Activated CD4-positive, alpha-beta memory T cell treated with anti-CD3 and anti-CD28 coated beads, Interleukin-2, amount 10 ng/mL, durations not matched to agents 7 days and 5 days (primary cell): ENCODE data around the gene TCEAL6. TPM values are rescaled to one million over a fixed set of nuclear protein-coding genes. Genes with fewer than 3 reads are reported as not detected.
"Not testable (repeated sequence)": the region's sequence is repeated elsewhere in the genome, so short reads cannot be mapped to it uniquely, and the experiment has no call there.

Experiments used
- CTCF ChIA-PET: fragments of 350-600 bp; sonication (Branson Sonifier 250); formaldehyde crosslinking; loops from one replicate; lab custom pipeline; 2021; ENCODE audit warnings: antibody characterized with exemption, inconsistent platforms; lab: Charles Lee
- POLR2A ChIA-PET: fragments of 350-600 bp; sonication (Branson Sonifier 250); formaldehyde crosslinking; loops from one replicate; lab custom pipeline; 2021; ENCODE audit warnings: antibody characterized with exemption; lab: Charles Lee
- DNase-seq: peaks from one replicate; pipeline ENCODE4 v3.0.0-alpha.2; 2020
- H3K27ac Mint-ChIP-seq: one replicate; pipeline ENCODE4 v1.8.0; 2021; ENCODE audit warnings: mild to moderate bottlenecking, mixed read lengths
- H3K27me3 Mint-ChIP-seq: one replicate; pipeline ENCODE4 v1.8.0; 2021; ENCODE audit warnings: mixed read lengths
- H3K36me3 Mint-ChIP-seq: one replicate; pipeline ENCODE4 v1.8.0; 2021; ENCODE audit warnings: low read depth, mixed read lengths
- H3K4me1 Mint-ChIP-seq: one replicate; pipeline ENCODE4 v1.8.0; 2021; ENCODE audit warnings: mixed read lengths
- H3K4me3 Mint-ChIP-seq: one replicate; pipeline ENCODE4 v1.8.0; 2021; ENCODE audit warnings: mild to moderate bottlenecking, mixed read lengths
- H3K9me3 Mint-ChIP-seq: one replicate; pipeline ENCODE4 v1.8.0; 2021; ENCODE audit warnings: mixed read lengths
- total RNA-seq, 2 experiments: library from RNA; stranded (reverse); gene quantifications; one replicate each; pipeline ENCODE4 v1.2.3, GENCODE V29; 2021

The TCEAL6 gene
- total RNA-seq, result not detected

- POLR2A ChIA-PET, H3K27ac Mint-ChIP-seq, DNase-seq, H3K4me1 Mint-ChIP-seq, H3K4me3 Mint-ChIP-seq, H3K36me3 Mint-ChIP-seq, CTCF ChIA-PET, H3K9me3 Mint-ChIP-seq: not testable (repeated sequence)
- peaks cover 27% of the 10 kb centered on the region for H3K27me3 Mint-ChIP-seq
These were observed at the start of gene TCEAL6 for GRCh38 chrX:102142274-102142673. TSS of gene TCEAL6 (minus strand) at chrX:102142481.

DNA sequence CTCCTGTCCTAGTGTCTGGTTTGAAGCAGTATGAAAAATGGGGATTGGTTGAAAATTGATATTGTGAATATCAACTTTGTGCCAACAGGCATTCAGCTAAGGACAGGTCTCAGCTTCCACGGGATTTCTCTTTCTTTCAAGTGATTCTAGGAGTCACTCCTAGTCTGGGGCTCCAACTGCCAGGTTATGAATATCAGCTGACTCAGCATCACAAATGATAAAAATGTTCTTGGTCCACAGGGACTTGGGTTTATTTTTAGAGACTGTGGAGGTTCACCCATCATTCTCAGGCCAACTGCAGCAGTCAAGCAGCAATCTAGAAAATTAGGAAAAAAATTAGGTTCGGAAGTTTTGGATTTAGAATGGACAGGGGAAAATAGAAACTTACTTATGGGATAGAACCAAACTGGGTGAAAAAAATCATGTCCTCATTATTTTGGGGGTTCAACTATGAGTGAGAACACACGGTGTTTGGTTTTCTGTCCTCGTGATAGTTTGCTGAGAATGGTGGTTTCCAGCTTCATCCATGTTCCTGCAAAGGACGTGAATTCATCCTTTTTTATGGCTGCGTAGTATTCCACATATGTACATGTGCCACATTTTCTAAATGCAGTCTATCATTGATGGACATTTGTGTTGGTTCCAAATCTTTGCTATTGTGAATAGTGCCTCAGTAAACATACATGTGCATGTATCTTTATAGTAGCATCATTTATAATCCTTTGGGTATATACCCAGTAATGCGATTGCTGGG, 43.9 kb upstream of the TCEAL6 start:
- H3K36me3 Mint-ChIP-seq, result no peaks in the 10 kb centered on the region
- no peak for DNase-seq
- H3K4me3 Mint-ChIP-seq, result no peak overlapping the region
- peaks cover 2% of the 10 kb centered on the region for H3K9me3 Mint-ChIP-seq
- ChIA-PET CTCF (no interaction called here), POLR2A (no interaction called here)
- no peak overlapping the region for H3K27ac Mint-ChIP-seq
- H3K4me1 Mint-ChIP-seq, result no peaks in the 10 kb centered on the region
- H3K27me3 Mint-ChIP-seq, result no peaks in the 10 kb centered on the region

GRCh38 chrX:102155806-102156179, 13.5 kb upstream of the TCEAL6 start, which contains the start of gene BEX5:
TSS of gene BEX5 (minus strand) at chrX:102155977. CDS start at chrX:102154265, 1,712 bp downstream.
- CTCF ChIA-PET, result no interaction called here
- POLR2A ChIA-PET, result interaction anchor here (0.6 kb wide), 1 partner anchor 18 kb away, joined by 4 read pairs; no protein-coding TSS in a partner anchor
- DNase-seq, result peak; percentile 67

GRCh38 chrX:102154900-102155805, 12.9 kb upstream of the TCEAL6 start:
- peaks cover 2% of the 10 kb centered on the region for H3K36me3 Mint-ChIP-seq
- H3K9me3 Mint-ChIP-seq, result no peaks in the 10 kb centered on the region
- peak overlapping the region; percentile 90 for H3K27ac Mint-ChIP-seq
- H3K4me1 Mint-ChIP-seq, result peaks cover 14% of the 10 kb centered on the region
- H3K4me3 Mint-ChIP-seq, result peak overlapping the region; percentile 97
- peak; percentile 23 for DNase-seq
- ChIA-PET POLR2A (no interaction called here), CTCF (interaction anchor here (0.6 kb wide), 1 partner anchor 48 kb away, joined by 4 read pairs; no protein-coding TSS in a partner anchor)
- H3K27me3 Mint-ChIP-seq, result peaks cover 2% of the 10 kb centered on the region

More at GRCh38 chrX:102155806-102156179, 13.5 kb upstream of the TCEAL6 start, which contains the start of gene BEX5:
- H3K27me3 Mint-ChIP-seq, result peaks cover 2% of the 10 kb centered on the region
- no peaks in the 10 kb centered on the region for H3K9me3 Mint-ChIP-seq
- peak within 1 kb of the TSS; percentile 97 for H3K4me3 Mint-ChIP-seq
- peaks cover 2% of the 10 kb centered on the region for H3K36me3 Mint-ChIP-seq
- H3K27ac Mint-ChIP-seq, result peak within 1 kb of the TSS; percentile 90
- peaks cover 14% of the 10 kb centered on the region for H3K4me1 Mint-ChIP-seq

DNA sequence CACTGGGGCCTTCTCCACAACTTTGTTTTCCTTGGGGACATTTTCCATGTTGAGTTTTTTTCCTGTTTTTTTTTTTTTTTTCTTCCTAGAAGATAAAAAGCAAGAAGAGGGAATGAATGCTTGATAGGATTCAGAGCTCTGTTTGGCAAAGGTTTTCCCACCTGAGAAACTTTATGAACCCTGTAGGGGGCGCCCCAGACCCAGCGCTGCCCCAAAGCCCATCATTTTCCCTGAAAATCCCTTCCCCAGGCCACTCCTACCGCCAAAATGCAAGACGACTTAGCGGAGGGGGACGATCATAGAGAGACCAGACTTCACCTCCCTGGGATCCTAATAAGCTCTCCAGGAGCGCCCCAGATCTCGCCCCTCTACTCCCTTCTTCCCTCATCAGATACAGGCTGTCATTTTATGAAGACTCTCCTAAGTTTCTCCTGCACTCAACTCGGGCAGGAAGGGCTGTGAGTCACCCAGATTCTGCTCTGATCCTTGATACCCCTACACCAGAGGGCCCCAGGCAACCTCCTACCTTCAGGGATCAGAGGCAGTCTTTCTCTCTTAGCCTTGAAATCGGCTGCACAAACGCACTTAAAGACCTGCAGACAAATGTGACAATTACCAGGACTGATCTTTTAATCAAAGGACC, 12.1 kb upstream of the TCEAL6 start:
- peak; percentile 16 for DNase-seq
- Mint-ChIP-seq H3K27me3 (peaks cover 2% of the 10 kb centered on the region), H3K4me1 (peaks cover 14% of the 10 kb centered on the region), H3K4me3 (peak overlapping the region; percentile 97), H3K9me3 (no peaks in the 10 kb centered on the region), H3K36me3 (peaks cover 2% of the 10 kb centered on the region), H3K27ac (peak overlapping the region; percentile 90)
- CTCF ChIA-PET, result interaction anchor here (0.6 kb wide), 1 partner anchor 9 kb away, joined by 5 read pairs; no protein-coding TSS in a partner anchor
- POLR2A ChIA-PET, result no interaction called here

DNA sequence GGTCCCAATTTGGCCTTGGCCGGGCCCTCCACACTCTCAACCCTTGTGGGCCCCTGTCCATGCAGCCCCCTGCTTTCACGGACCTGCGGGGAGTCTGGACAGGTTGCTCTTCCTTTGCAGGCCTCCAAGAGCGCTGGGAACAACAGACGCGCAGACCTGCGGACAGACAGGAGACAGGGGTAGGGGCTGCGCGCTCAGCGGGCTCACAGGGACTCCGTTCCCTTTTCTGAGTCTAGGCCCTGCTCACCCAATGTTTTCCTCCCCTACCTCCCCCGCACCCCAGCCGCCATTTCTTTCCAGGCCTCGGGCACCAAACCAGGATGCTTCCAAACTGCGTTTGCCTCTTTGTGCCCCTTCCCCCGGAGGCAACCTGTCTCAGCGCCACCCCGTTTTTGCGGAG, 650 bp downstream of the TCEAL6 start:
- H3K36me3 Mint-ChIP-seq, H3K9me3 Mint-ChIP-seq, DNase-seq, H3K4me1 Mint-ChIP-seq, H3K27ac Mint-ChIP-seq, POLR2A ChIA-PET, H3K4me3 Mint-ChIP-seq, CTCF ChIA-PET: not testable (repeated sequence)
- H3K27me3 Mint-ChIP-seq, result peaks cover 30% of the 10 kb centered on the region

DNA sequence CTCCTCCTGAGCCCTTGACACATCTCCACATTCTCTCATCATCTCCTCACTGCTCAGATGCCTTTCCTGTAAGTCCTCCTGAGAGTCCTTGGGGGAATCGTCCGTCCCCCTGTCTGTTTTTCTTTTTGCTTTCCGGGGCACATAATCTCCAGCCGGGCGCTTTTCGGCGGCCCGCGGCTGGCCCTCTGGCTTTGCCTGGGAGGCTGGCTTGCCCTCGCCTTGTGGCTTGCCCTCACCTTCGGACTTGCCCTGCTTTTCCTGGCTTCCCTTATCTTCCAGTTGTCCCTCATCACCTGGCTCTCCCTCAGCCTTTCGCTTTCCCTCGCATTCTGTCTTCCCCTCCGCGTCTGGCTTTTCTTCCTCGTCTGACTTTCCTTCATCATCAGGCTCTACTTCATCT, 1.4 kb downstream of the TCEAL6 start:
- H3K27me3 Mint-ChIP-seq, result peaks cover 31% of the 10 kb centered on the region

DNA sequence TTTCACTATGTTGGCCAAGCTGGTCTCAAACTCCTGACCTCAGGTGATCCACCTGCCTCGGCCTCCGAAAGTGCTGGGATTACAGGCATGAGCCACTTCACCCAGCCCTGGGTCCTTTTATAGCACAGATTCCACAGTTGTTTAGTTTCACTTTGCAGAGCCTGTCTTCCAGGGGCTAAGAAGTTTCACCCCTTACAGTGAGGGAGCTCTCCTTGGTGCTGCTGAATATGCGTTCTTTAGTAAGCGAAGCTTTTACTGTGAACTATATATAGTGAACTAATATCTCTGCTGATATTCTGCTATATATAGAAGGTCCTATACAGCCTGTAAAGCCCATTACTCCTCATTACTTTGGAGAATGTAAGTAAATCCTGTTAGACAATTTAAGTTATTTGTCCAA, 4.2 kb downstream of the TCEAL6 start:
- no peaks in the 10 kb centered on the region for H3K4me1 Mint-ChIP-seq
- H3K4me3 Mint-ChIP-seq, result no peak overlapping the region
- CTCF ChIA-PET, result no interaction called here
- no peak overlapping the region for H3K27ac Mint-ChIP-seq
- POLR2A ChIA-PET, result no interaction called here
- no peaks in the 10 kb centered on the region for H3K9me3 Mint-ChIP-seq
- no peak for DNase-seq
- peaks cover 17% of the 10 kb centered on the region for H3K27me3 Mint-ChIP-seq
- H3K36me3 Mint-ChIP-seq, result no peaks in the 10 kb centered on the region

More for the DNA sequence above, 1.4 kb downstream of the TCEAL6 start:
- POLR2A ChIA-PET, CTCF ChIA-PET, H3K4me3 Mint-ChIP-seq, H3K9me3 Mint-ChIP-seq, H3K36me3 Mint-ChIP-seq, H3K27ac Mint-ChIP-seq, H3K4me1 Mint-ChIP-seq, DNase-seq: not testable (repeated sequence)

- DNase-seq, result no peak
- Mint-ChIP-seq H3K27me3 (peaks cover 25% of the 10 kb centered on the region), H3K36me3 (no peaks in the 10 kb centered on the region), H3K4me1 (peaks cover 5% of the 10 kb centered on the region), H3K4me3 (no peak overlapping the region), H3K27ac (no peak overlapping the region), H3K9me3 (no peaks in the 10 kb centered on the region)
- POLR2A ChIA-PET, result no interaction called here
- CTCF ChIA-PET, result no interaction called here
These were observed 12.8 kb downstream of the TCEAL6 start for GRCh38 chrX:102129473-102129872.

DNA sequence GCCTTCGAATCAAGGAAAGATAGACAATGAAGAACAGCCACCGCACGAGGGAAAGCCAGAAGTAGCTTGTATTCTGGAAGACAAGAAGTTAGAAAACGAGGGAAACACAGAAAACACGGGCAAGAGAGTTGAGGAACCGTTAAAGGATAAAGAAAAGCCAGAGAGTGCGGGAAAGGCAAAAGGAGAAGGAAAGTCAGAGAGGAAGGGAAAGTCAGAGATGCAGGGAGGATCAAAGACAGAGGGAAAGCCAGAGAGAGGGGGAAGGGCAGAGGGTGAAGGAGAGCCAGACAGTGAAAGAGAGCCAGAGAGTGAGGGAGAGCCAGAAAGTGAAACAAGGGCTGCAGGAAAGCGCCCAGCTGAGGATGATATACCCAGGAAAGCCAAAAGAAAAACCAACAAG, 15.4 kb downstream of the TCEAL6 start:
- Mint-ChIP-seq H3K4me3 (no peak overlapping the region), H3K9me3 (no peaks in the 10 kb centered on the region), H3K27me3 (peaks cover 34% of the 10 kb centered on the region), H3K36me3 (no peaks in the 10 kb centered on the region), H3K4me1 (peaks cover 5% of the 10 kb centered on the region), H3K27ac (no peak overlapping the region)
- CTCF ChIA-PET, result no interaction called here
- POLR2A ChIA-PET, result no interaction called here
- no peak for DNase-seq

- CTCF ChIA-PET, H3K4me3 Mint-ChIP-seq, DNase-seq, H3K4me1 Mint-ChIP-seq, H3K9me3 Mint-ChIP-seq, H3K36me3 Mint-ChIP-seq, POLR2A ChIA-PET, H3K27ac Mint-ChIP-seq: not testable (repeated sequence)
- H3K27me3 Mint-ChIP-seq, result peaks cover 34% of the 10 kb centered on the region
These were observed 16.0 kb downstream of the TCEAL6 start for GRCh38 chrX:102126080-102126818.

DNA sequence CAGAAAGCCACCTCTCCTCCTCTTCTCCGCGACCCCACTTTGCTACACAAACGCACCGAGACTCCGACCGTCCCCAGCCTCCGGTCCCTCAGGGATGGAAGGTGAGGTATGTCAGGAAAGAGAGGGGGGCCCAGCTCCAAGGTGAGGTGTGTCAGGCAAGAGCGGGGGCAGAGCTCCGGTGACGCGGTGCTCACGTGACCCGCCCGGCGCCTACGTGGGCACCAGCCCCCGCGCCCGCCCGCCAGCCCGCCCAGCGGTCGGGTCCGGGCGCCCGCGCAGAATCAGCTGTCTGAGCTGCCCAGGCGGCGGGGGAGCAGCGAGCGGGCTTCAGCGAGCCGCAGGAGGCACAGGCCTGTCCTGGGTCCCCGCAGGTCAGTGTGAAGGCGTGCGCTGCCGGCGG, 16.8 kb downstream of the TCEAL6 start, which contains the start of gene TCEAL2:
Gene TCEAL2 (plus strand): TSS at position 244 of the 400 bp plus-strand sequence. CDS start 1,152 bp downstream, outside the sequence.
- H3K27me3 Mint-ChIP-seq, result peaks cover 34% of the 10 kb centered on the region
- CTCF ChIA-PET, result not testable (repeated sequence)

More for the DNA sequence above, 16.8 kb downstream of the TCEAL6 start, which contains the start of gene TCEAL2:
- H3K9me3 Mint-ChIP-seq, H3K36me3 Mint-ChIP-seq, DNase-seq, H3K27ac Mint-ChIP-seq, POLR2A ChIA-PET, H3K4me1 Mint-ChIP-seq: not testable (repeated sequence)
- H3K4me3 Mint-ChIP-seq, result peak within 1 kb of the TSS; percentile 41
